K562 (cell line): ENCODE measurements around the gene FAM149B1.

Experiments
- EP300 ChIP-seq: IDR thresholded peaks from 2 replicates; pipeline ENCODE4 v1.6.1; 2012; ENCODE audit warnings: low read length, improper control_type of control experiment
- FOS ChIP-seq: IDR thresholded peaks from 3 replicates; pipeline ENCODE4 v1.6.1; 2011; ENCODE audit not compliant: insufficient read length; ENCODE audit errors: extremely low read depth
- FOXP1 ChIP-seq: sonication (generic); formaldehyde crosslinking; IDR thresholded peaks from 2 replicates; pipeline ENCODE4 v1.8.0; 2022; ENCODE audit warnings: mild to moderate bottlenecking, missing genetic modification reagents
- NBN ChIP-seq: fragments of 450-650 bp; IDR thresholded peaks from 2 replicates; pipeline ENCODE4 v1.6.1; 2016; ENCODE audit warnings: low read depth, mild to moderate bottlenecking
- RFX5 ChIP-seq: IDR thresholded peaks from 2 replicates; pipeline ENCODE4 v1.6.1; 2011; ENCODE audit warnings: low read depth, mild to moderate bottlenecking, improper control_type of control experiment, low read length
- SIX5 ChIP-seq, 2 experiments: IDR thresholded peaks; 2 replicates each; pipeline ENCODE4 v1.6.1; 2011; ENCODE audit warnings: low read length in 2 of 2, borderline replicate concordance in 1 of 2, low read depth in 1 of 2, mild to moderate bottlenecking in 1 of 2, moderate library complexity in 1 of 2; ENCODE audit not compliant: insufficient read depth in 1 of 2
- ZNF445 ChIP-seq: fragments of 250-450 bp; sonication (Bioruptor Pico); IDR thresholded peaks from 2 replicates; pipeline ENCODE4 v1.4.0; 2020; ENCODE audit warnings: low read depth, mild to moderate bottlenecking, moderate library complexity
- TF ChIP-seq, protein P1 (sequence below), 3 experiments: IDR thresholded peaks in 2 of 3; conservative IDR thresholded peaks in 1 of 3; 2 replicates each; pipeline ENCODE4 v1.5.1; 2011 to 2012; ENCODE audit warnings: low read length in 3 of 3, mild to moderate bottlenecking in 3 of 3, control low read depth in 2 of 3, improper control_type of control experiment in 1 of 3, inconsistent platforms in 1 of 3, low read depth in 1 of 3, mixed read lengths in 1 of 3, moderate library complexity in 1 of 3; ENCODE audit not compliant: insufficient read depth in 2 of 3
- TF ChIP-seq, protein P2 (sequence below): sonication (generic); formaldehyde crosslinking; IDR thresholded peaks from 2 replicates; pipeline ENCODE4 v1.9.0; 2022; ENCODE audit warnings: mild to moderate bottlenecking, missing genetic modification reagents
- TF ChIP-seq, protein P3 (sequence below): fragments of 450-650 bp; IDR thresholded peaks from 2 replicates; pipeline ENCODE4 v1.6.1; 2016; ENCODE audit warnings: borderline replicate concordance

DNA sequence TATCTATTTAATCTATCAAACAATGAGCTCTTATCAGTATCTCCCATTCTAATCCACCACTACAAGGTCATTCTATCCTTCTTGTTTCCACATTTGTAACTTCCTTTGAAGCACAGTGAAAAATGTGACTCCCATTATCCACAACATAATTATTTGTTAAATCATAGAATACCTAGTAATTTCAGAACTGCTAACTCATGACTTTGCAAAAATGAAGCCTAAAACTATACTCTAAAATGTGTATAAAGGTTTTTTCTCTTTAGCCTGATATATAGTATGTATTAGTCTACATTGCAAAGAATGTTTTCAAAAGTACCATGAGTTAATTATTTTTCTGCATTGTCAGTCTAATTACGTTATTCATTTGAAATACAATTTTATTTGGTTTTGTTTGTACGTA lies 96.5 kb downstream of the FAM149B1 start:
- no peak for TF ChIP-seq ZNF445 (CRISPR knock-in tag)
- no peak for TF ChIP-seq NBN
- TF ChIP-seq FOS: no peak
- TF ChIP-seq, protein P1, sequence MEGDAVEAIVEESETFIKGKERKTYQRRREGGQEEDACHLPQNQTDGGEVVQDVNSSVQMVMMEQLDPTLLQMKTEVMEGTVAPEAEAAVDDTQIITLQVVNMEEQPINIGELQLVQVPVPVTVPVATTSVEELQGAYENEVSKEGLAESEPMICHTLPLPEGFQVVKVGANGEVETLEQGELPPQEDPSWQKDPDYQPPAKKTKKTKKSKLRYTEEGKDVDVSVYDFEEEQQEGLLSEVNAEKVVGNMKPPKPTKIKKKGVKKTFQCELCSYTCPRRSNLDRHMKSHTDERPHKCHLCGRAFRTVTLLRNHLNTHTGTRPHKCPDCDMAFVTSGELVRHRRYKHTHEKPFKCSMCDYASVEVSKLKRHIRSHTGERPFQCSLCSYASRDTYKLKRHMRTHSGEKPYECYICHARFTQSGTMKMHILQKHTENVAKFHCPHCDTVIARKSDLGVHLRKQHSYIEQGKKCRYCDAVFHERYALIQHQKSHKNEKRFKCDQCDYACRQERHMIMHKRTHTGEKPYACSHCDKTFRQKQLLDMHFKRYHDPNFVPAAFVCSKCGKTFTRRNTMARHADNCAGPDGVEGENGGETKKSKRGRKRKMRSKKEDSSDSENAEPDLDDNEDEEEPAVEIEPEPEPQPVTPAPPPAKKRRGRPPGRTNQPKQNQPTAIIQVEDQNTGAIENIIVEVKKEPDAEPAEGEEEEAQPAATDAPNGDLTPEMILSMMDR (IDR thresholded peaks at IDR 0.05 in 2 of 3, conservative IDR thresholded peaks at IDR 0.05 in 1 of 3; ENCODE audit: insufficient read depth in 2 of 3, low read depth in 1 of 3, low read length in 3 of 3): no peak
- no peak for TF ChIP-seq FOXP1 (CRISPR knock-in tag)
- TF ChIP-seq, protein P2, sequence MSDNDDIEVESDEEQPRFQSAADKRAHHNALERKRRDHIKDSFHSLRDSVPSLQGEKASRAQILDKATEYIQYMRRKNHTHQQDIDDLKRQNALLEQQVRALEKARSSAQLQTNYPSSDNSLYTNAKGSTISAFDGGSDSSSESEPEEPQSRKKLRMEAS (CRISPR knock-in tag): no peak
- no peak for TF ChIP-seq EP300
- TF ChIP-seq, protein P3, sequence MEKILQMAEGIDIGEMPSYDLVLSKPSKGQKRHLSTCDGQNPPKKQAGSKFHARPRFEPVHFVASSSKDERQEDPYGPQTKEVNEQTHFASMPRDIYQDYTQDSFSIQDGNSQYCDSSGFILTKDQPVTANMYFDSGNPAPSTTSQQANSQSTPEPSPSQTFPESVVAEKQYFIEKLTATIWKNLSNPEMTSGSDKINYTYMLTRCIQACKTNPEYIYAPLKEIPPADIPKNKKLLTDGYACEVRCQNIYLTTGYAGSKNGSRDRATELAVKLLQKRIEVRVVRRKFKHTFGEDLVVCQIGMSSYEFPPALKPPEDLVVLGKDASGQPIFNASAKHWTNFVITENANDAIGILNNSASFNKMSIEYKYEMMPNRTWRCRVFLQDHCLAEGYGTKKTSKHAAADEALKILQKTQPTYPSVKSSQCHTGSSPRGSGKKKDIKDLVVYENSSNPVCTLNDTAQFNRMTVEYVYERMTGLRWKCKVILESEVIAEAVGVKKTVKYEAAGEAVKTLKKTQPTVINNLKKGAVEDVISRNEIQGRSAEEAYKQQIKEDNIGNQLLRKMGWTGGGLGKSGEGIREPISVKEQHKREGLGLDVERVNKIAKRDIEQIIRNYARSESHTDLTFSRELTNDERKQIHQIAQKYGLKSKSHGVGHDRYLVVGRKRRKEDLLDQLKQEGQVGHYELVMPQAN: no peak
- no peak for TF ChIP-seq RFX5
- TF ChIP-seq SIX5 (IDR thresholded peaks at IDR 0.05; ENCODE audit: borderline replicate concordance in 1 of 2, insufficient read depth in 1 of 2, low read depth in 1 of 2, low read length in 2 of 2): no peak
